ENCODE measurements around the gene CES5A. TPM values are rescaled to one million over a fixed set of nuclear protein-coding genes. Genes with fewer than 3 reads are reported as not detected.

Gene CES5A
- polyA plus RNA-seq, 2 of the 4 experiments (the other 2 are of a cell fraction): not detected

- ChIA-PET POLR2A (no interaction called here), CTCF (interaction anchor here (1.0 to 1.3 kb wide), 2 partner anchors 11 to 13 kb away, joined by 3 read pairs; no protein-coding TSS in a partner anchor)
- FAIRE-seq: no peak
- DNase-seq (ENCODE audit: low read depth in 1 of 2, low spot score in 1 of 2): no peak
- no peak overlapping the region for H3K4me3 ChIP-seq
- H3K4me2 ChIP-seq: no peak overlapping the region
- ATAC-seq: no peak
- no peaks in the 10 kb centered on the region for H3K4me1 ChIP-seq
- no peaks in the 10 kb centered on the region for H3K9me3 ChIP-seq
- WGBS (ENCODE audit: missing lambda C conversion rate): 89% methylated on average over 3 of the region's 3 CpGs
- no peak overlapping the region for H3K27ac ChIP-seq
- no peak for TF ChIP-seq FOSL2 (IDR thresholded peaks at IDR 0.05)
- TF ChIP-seq FOSL2 (CRISPR knock-in tag; IDR thresholded peaks at IDR 0.05): no peak
These were observed 18.2 kb downstream of the CES5A start for GRCh38 chr16:55856950-55857349.

GRCh38 chr16:55853114-55853513 lies 22.1 kb downstream of the CES5A start:
- 20% methylated on average over 3 of the region's 3 CpGs for WGBS (ENCODE audit: missing lambda C conversion rate)
- Histone ChIP-seq H3K4me3 (no peak overlapping the region), H3K4me1 (no peaks in the 10 kb centered on the region), H3K9me3 (no peaks in the 10 kb centered on the region), H3K27ac (no peak overlapping the region), H3K4me2 (no peak overlapping the region)
- ChIA-PET POLR2A (no interaction called here), CTCF (no interaction called here)
- no peak for DNase-seq (ENCODE audit: low read depth in 1 of 2, low spot score in 1 of 2)
- no peak for FAIRE-seq
- ATAC-seq: peak in 1 of 2 experiments; percentile 16; a peak in 1 of 6 replicates
- no peak for TF ChIP-seq NR3C1 (IDR thresholded peaks at IDR 0.05)
- TF ChIP-seq POLR2A (IDR thresholded peaks at IDR 0.05; ENCODE audit: low read length): no peak
- no peak for TF ChIP-seq ZNF302 (CRISPR knock-in tag; IDR thresholded peaks at IDR 0.05)
- no peak for TF ChIP-seq MAZ (IDR thresholded peaks at IDR 0.05; ENCODE audit: borderline replicate concordance, low read depth, low read length)
- TF ChIP-seq KDM5A (IDR thresholded peaks at IDR 0.05): no peak
- TF ChIP-seq HEYL (CRISPR knock-in tag; IDR thresholded peaks at IDR 0.05): no peak
- no peak for TF ChIP-seq RFX5 (IDR thresholded peaks at IDR 0.05)

GRCh38 chr16:55849536-55849935 lies 25.6 kb downstream of the CES5A start:
- WGBS (ENCODE audit: missing lambda C conversion rate): 71% methylated on average over 13 of the region's 13 CpGs
- ATAC-seq: no peak
- Histone ChIP-seq H3K27ac (no peak overlapping the region), H3K4me2 (no peak overlapping the region), H3K9me3 (no peaks in the 10 kb centered on the region), H3K4me3 (no peak overlapping the region), H3K4me1 (no peaks in the 10 kb centered on the region)
- ChIA-PET CTCF (interaction anchor here (2.2 kb wide), 1 partner anchor 384 kb away, joined by 6 read pairs; no protein-coding TSS in a partner anchor), POLR2A (no interaction called here)
- FAIRE-seq: no peak
- TF ChIP-seq JUN (IDR thresholded peaks at IDR 0.05) (no peak), ZFP36 (IDR thresholded peaks at IDR 0.05; ENCODE audit: borderline replicate concordance, partially characterized antibody) (no peak), CHD4 (IDR thresholded peaks at IDR 0.05; ENCODE audit: borderline replicate concordance) (no peak), RCOR1 (IDR thresholded peaks at IDR 0.05; ENCODE audit: low read depth, low read length) (no peak), PBX3 (IDR thresholded peaks at IDR 0.05) (no peak), BHLHE40 (IDR thresholded peaks at IDR 0.05; ENCODE audit: low read depth, low read length) (no peak), JUNB (IDR thresholded peaks at IDR 0.05) (no peak), ATOH8 (CRISPR knock-in tag; IDR thresholded peaks at IDR 0.05; ENCODE audit: low read depth) (no peak), HOXB5 (CRISPR knock-in tag; IDR thresholded peaks at IDR 0.05) (no peak), SREBF2 (IDR thresholded peaks at IDR 0.05) (no peak)
- DNase-seq (ENCODE audit: low read depth in 1 of 2, low spot score in 1 of 2): no peak

- no peak for DNase-seq (ENCODE audit: low read depth in 1 of 2, low spot score in 1 of 2)
- WGBS (ENCODE audit: missing lambda C conversion rate): 30% methylated on average over 8 of the region's 11 CpGs
- no peak overlapping the region for H3K4me2 ChIP-seq
- ChIA-PET POLR2A (no interaction called here), CTCF (interaction anchor here (1.0 to 3.9 kb wide), 3 partner anchors 134 to 471 kb away, joined by 3 to 32 read pairs (median 15); no protein-coding TSS in a partner anchor)
- H3K9me3 ChIP-seq: no peaks in the 10 kb centered on the region
- H3K27ac ChIP-seq: no peak overlapping the region
- no peak for TF ChIP-seq RARB (CRISPR knock-in tag; IDR thresholded peaks at IDR 0.05)
- no peak for TF ChIP-seq RFX5 (IDR thresholded peaks at IDR 0.05)
- TF ChIP-seq CHD2 (IDR thresholded peaks at IDR 0.05; ENCODE audit: low read length, partially characterized antibody): no peak
- TF ChIP-seq POLR2A (IDR thresholded peaks at IDR 0.05; ENCODE audit: low read length): no peak
- ATAC-seq: no peak
- H3K4me3 ChIP-seq: no peak overlapping the region
- no peaks in the 10 kb centered on the region for H3K4me1 ChIP-seq
- FAIRE-seq: no peak
These were observed 28.4 kb downstream of the CES5A start for GRCh38 chr16:55846598-55847346.
